Hematopoietic multipotent progenitor cell (in vitro differentiated cells): ENCODE results near the gene CACNA1C. TPM values are rescaled to one million over a fixed set of nuclear protein-coding genes. Genes with fewer than 3 reads are reported as not detected.
"Not testable (repeated sequence)": the region's sequence is repeated elsewhere in the genome, so short reads cannot be mapped to it uniquely, and the experiment has no call there.

Experiments
- DNase-seq, 3 donors: peaks; one replicate each; pipeline ENCODE4 v3.0.0-alpha.2; 2011 to 2015; ENCODE audit warnings: low read depth in 2 of 3, low spot score in 2 of 3
- total RNA-seq: library from RNA; depleted of rRNA; stranded (reverse); fragments of >200 nt; gene quantifications from one replicate; pipeline ENCODE4 v1.2.3, GENCODE V29; 2012

Gene CACNA1C
- total RNA-seq, 1 donor: 0.54 TPM

DNA sequence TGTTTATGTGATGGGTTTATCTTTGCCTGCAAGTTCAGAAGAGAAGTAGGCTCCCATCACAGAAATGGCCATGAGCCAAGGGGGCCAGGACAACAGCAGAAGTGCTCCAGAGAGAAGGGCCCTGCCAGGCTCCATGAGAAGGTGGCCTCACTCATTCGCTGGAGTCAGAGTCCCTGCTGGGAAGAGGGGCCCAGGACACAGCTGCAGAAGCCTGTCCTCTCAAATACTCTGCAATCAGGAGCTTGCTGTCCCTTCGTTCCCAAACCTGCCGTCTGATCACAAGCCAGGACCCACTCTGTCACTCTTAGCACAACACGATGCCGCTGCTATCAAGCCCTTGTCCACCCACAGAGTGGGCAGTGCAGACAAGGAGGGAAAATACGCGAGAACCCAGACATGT is 435.8 kb downstream of the CACNA1C start:
- DNase-seq: no peak

DNA sequence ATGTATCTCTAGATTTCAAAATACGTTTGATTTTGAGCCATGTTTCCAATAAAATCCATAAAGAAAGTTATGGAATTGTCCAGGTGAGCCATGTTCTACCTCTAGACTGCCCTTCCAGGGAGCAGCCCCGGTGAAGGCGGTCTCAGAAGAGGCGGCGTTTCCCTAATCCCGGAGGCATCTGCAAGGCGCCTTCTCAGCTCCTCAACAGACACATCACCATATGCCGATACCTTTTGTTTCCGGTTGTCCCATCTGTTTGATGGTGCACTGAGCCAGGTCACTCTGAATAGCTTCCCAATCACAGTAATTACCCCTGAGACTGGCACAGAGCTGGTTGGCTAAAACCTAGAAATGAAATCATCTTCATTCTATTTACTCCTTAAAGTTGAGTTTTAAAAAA is 436.5 kb downstream of the CACNA1C start:
- DNase-seq: no peak

DNA sequence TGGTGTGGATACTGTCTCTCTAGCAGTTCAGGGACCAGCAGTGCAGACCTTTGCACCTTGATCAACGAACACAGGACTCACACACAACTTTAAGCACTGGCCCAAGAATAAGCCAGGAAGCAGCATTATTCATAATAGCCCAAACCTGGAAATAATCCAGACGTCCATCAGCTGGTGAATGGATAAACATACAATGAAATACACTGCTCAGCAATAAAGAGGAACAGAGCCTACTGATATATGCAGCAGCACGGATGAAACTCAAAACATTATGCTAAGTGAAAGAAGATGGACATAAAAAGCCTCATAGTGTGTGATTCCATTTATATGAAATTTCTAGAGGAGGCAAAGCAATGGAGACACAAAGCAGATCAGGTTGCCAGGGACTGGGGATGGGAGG is 438.0 kb downstream of the CACNA1C start:
- peak in 1 of 3 donors; percentile 26 for DNase-seq

DNA sequence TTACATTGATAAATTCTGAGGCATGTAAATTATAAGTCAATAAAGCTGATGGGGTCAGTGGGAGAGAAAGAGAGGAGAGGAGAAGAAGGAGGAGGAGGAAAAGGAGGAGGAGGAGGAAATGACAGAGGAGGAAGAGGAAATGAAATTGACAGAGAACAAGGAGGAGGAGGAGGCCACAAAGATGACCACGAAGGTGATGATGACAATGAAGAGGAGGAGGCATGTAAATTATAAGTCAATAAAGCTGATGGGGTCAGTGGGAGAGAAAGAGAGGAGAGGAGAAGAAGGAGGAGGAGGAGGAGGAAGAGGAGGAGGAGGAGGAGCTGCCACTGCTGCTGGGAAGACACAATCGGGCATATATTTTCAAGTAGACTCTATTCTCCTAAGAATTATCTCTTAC is 438.6 kb downstream of the CACNA1C start:
- not testable (repeated sequence) for DNase-seq

DNA sequence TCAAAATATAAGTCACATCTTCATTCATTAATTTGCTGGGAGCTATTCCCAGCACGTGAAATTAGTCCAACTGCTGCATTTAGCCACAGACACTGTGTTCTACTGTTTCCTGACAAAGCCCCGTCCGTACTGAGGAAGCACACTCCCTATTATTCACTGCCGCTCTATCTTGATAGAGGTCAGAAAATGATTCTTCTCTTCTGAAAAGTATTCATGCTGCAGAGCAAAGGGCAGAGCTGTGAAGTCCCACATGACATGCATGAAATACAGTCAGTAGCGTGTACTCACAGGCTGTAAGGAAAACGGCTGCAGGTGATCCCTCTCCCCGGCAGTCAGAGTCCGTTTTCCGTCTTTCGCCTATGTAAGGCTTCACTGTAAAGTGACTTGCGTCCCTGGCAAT is 439.4 kb downstream of the CACNA1C start:
- no peak for DNase-seq

DNA sequence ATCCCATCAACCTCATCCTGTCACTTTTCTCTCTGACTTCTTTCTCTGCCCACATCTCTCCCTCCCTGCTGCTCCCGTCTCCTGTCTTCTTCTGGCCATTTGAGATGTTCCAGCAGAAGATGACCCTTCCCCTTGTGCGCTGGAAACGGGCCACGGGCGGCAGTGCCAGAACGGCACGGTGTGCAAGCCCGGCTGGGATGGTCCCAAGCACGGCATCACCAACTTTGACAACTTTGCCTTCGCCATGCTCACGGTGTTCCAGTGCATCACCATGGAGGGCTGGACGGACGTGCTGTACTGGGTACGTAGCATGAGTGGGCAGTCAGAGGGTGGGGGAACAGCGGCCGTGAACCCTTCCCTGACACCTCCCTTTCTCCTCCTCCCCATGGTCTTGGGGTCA is 440.3 kb downstream of the CACNA1C start:
- no peak for DNase-seq

DNA sequence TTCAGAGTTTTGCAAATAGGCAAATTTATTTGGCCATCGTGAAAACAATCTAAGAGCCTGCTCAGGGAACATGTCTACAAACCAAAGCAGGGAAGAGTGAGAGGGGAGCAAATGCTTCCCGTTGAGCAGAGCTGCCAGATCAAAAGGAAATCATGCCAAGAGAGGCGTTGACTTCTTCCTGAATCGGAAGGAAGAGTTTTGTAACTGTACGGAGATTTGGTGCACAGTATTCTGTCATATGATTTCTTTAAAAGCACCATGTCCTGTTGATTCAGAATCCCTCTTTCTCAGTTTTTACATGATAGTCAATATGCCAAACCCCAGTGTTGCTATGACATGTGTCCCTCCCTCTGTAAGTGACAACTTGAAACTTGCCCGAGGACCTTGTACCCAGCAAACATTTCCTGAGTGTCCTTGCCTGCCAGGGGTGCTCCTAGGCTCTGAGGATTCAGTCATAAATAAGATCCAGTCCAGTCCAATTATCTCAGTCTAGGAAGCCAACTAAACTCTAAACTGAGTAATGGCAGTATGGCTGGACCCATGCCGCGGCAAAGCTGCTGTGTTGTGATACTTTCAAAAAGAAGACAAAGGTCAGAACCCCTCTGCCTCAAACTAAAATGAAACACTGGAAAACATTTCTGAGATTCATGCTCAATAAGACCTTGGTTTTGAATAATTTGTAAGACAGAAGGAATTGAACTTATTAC is 441.9 kb downstream of the CACNA1C start:
- no peak for DNase-seq

DNA sequence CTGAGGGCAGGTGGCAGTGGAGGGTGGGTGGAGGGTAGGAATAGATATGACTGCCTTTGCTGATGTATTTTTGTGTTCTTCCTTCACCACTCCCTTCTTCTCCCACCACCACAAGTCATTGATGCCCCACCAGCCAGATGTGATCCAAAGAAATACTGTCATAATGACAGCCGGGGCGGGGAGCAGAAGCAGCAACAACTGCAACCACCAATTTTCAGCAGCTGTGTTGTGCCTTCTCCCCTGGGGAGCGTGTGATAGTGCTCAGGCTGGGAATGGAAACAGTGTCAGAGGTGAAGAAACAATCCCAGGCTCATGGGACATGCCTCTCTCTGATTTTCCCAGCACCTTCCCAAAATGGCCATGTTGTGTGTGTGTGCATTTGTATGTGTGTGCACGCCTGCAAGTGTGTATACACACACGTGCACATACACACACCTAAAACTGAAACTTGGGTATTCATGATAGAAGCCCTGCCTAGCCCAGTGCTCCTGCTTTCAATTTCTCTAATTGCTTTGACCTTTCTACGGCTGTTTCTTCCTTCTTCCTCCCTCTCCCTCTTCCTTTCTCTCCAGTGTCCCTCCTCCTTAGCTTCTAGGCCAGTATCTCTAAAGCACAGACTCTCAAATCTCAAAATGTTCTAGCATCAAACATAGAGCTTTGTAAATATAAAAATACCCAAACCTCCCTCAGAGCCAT is 442.8 kb downstream of the CACNA1C start:
- no peak for DNase-seq

DNA sequence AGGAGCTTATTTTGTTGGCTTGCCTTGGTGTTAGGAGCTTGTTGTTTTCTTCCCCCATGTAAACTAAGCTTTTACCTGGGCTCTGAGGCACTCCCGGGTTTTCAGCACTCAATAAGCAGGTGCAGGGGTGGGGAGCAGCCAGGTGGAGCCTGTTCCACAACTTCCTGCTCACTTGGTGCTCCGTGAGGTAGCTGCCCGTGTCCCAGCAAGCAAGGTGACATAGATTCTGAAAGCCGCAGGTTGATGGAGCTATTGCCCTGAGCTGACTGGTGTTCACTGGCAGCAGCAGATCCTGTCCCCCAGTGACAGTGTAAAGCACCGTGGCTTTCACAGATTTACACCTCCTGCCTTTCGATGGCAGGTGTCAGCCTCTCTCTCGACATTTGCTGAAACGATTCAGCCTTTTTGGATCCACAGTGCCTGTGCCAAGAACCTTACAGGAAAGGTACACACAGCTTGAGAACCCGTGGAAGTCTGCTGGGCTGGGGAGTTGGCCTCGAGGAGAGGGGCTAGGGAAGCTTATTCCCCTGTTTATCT is 446.2 kb downstream of the CACNA1C start:
- DNase-seq: no peak

DNA sequence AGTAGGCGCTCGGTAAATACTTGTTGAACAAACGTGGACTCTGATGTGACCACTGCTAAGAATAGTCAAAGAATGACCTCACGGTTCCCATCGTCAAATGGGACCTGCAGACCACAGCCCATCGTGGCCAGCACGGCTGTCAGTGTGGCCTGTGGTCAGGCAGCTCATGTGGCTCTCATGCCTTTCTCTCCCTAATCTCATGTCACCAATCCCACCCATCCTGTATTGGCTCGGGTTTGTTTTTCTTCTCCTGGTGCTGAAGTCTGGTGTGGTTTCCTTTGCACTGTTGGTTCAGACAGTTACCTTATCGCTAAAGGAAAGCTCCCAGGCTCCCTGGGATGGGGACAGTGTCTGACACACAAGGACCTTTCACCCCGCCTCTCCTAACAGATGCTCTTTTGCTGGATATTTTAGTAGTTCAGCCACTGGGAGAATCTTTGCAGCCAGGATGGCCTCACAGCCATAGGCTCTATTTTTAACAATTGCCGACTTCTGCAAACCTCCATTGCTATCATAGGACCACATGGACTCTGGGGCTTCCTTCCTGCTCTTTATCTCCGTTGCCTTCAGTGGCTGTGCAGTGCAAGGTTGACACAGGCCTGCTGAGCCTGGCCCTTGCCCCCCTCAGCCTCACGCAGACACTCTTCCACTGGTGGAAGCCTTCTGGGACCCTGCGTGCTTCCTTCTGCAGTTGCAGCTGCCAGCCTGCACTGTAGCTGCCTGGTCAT is 448.8 kb downstream of the CACNA1C start:
- peak in 2 of 3 donors; percentile 94 to 97 for DNase-seq

DNA sequence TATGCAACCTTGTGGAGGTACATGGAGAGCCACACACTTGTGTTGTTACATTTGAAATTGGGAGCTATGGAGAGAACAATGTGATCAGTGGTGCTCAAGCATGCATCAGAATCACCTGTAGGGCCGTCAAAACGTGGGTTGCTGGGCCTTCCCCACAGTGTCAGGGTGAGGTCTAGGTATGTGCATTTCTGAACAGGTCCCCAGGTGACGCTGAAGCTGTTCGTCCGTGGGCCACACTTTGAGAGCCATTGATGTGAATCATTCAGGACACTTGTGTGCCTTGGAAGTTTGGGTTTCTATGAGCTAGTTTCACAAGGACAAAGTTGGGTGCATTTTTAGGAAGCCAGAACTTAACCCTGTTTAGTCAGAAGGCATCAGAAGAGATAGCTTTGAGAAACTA is 450.2 kb downstream of the CACNA1C start:
- DNase-seq: no peak

DNA sequence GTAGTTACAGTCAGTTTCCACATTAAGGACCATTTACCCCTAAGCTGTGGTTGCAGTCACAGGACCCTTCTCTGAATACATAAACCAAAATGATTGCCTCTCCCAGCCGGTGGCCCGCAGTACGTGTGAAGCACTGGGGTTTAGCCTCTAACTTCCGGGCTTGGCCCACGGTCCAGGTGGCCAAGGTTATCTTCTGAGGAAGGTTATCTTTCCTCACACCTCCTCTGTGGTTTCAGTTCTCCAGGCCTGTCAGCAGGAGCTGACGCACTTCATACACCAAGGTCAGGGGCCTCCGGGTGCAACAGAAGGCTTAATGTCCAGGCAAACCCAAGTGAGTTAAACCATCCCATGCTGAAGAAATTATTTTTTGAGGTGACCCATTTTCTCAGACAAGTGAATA is 451.0 kb downstream of the CACNA1C start:
- DNase-seq: peak in 2 of 3 donors; percentile 34 to 56

DNA sequence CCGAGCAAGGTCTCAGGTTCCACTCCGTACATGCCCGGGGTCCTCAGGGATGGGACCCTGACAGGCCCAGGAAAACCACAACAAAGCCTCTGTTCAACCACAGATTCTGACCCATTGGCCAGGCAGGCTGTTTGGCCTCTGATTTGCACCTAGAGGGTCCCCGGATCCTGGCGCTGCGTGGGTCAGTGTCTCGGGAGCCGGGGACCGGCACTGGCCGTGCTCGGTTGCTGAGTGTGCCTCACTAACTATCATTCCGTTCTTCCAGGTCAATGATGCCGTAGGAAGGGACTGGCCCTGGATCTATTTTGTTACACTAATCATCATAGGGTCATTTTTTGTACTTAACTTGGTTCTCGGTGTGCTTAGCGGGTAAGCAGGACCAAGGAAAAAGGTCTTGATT is 451.8 kb downstream of the CACNA1C start:
- no peak for DNase-seq

DNA sequence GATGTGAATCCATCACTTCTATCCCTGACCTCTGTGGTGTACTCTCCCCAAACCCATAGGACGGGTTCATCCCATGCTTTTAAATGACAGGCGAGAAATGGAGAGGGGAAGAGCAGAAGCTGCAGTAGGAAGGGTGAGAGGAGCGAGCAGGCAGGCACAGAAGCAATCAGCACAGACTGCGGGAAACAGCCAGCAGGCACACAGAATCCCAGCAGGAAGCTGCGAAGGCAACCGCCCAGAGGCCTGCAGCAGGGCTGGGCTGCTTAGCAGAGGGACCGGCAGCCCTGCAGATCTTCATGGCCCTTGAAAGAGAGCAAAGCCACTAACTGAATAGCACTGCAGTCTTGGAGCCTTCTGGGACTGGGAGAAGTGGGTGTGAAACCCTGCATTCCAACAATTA is 455.0 kb downstream of the CACNA1C start:
- no peak for DNase-seq

DNA sequence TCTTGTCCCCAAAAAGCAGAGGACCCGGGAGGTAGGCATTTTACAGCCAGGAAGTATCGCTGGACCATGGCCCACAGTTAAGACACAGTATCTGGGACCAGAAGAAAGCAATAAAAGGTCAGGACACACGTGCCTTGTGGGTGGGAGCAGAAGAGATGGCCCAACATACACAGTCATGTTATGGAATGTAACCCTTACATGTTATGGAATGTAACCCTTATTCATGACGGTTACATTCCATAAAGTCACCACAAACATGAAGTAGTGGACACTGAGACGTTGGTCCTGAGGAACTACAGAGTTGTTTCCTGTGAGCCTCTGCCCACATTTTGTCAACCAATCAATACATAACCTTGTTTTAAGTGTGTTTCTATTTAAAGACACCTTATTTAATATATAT is 456.4 kb downstream of the CACNA1C start:
- DNase-seq: no peak

DNA sequence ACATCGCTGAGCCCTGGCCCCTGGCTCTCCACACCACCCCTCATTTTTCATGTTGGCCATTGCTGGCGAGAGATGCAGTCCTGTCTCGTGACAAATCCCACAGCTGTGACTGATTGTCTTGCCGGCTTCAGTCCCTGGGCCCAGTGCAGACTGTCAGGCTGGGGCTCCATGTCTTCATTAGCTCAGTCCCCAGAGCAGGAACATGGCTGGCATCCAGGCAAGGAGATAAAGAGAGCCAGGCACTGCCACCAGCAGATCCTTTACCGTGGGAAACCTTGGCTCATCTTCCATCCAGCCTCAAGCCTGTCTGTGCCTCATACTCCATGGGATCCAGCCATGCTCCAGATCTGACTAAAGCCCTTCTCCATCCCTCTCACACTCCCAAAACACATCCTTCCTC is 457.3 kb downstream of the CACNA1C start:
- DNase-seq: no peak

DNA sequence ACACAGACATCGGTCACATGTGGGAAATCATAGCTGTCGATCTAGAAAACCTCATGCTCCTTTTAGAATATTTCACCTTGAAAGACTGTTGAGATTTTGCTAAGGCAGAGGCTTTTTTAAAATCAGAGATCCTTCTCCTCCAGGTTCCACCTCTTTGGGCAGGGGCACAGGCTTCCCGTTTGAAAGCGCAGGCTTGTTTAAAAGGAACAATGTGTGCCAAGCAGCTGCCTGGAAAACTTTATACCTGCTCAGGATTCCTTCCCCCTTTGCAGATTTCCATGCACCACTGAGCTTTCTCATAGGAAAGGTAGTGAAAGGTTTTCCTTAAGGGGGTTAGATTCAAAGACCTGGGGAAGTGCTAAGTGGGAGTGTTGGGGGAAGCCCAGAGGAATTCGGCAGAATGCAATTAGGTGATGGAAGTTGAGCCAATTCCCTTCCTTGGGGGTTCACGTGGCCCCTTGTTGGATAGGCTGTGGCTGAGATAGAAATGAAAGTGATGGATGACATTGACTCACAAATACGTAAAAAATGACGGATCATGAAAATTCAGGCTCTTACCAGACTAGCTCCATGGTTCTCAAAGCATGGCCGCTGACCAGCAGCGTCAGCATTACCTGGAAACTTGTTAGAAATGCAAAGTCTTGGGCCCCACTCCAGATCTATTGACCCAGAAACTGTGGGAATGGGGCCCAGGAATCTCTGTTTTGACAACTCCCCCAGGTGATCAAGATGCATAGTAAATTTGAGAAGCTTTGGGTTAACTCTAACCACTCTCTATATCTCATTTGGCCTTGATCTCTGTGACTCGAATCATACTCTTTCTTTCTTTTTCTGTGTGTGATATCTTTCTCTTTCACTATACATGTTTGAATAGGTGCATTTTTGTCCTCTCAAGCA is 460.6 kb downstream of the CACNA1C start:
- DNase-seq: no peak

DNA sequence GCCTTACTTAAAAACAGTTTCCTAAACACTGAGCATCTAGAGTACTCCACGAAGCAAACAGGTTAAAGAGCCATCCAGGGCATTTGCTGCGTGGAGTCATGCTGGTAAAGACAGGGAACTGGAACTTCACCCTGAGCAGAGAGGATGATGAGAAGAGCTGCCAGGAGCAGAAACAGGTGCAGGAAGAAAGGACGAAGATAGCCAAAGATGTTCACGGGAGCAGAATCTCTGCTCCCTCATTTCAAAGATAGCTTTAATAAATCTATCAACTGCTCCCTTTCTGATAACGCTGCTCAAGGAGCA is 461.2 kb downstream of the CACNA1C start:
- DNase-seq: no peak

DNA sequence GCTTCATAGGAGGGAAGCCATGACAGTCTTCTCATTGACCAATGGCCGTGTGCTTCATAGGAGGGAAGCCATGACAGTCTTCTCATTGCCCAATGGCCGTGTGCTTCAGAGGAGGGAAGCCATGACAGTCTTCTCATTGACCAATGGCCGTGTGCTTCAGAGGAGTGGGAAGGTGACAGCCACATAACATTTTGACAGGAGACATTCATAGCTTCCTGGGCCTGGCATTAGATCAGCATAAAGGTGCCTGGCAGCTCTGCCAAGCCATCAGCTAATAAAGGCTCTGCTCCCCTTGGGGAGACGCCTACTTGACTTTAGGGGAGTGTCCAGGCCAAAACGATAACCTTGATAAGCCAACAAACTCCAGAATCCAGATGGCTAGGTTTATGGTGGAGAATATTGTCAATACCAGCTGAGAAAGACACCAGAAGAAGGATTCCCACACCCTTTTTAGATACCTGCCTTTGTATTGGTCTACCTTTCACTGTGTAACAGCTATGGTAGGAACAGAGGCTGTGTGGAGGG is 468.0 kb downstream of the CACNA1C start:
- no peak for DNase-seq

DNA sequence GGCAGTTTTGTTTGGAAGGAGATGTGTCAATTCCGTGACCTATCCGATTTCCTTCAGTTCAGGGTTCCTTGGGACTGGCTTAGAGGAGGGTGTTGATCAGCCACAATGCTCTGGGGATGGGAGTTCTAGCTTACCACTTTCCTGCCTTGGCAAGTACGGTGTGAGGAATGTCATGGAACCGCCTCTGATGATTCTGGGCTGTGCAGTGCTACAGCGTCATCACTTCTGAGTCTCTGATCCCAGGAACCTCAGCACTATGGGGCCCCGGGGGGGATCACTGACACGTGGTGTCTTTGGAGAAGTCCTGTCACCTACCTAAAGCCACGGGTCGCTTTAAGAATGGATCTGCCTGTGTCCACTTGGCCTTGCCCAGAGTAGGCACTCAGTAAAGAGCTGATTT is 470.5 kb downstream of the CACNA1C start:
- no peak for DNase-seq

DNA sequence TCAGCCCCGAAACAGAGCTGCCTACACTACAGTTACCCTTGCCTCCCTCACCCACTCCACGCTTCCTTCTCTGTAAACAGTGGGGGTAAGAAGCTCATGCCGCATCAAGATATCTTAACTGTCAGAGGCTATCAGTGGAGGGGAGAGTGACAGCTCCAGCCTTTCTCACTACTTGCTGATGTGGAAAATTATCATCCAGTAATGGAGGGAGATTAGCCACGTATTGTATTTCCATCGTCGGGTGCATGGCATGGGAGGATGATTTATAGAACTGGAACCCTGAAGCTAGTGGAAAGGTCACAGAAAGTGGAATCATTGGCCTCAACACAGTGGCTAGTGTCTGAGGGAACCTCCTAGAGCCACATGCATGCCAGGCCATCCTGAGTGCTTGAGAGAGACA is 471.1 kb downstream of the CACNA1C start:
- no peak for DNase-seq
